Activated T-helper 2 cell treated with anti-CD3 and anti-CD28 coated beads, Interferon-gamma antibody, Interleukin-2, Interleukin-4, amounts not matched to agents 10 μg/mL and 5 μg/mL and 100 μg/mL, durations not matched to agents 14 hours and 24 hours and 36 hours (primary cell): Measurements from ENCODE around the gene TMC6. TPM values are rescaled to one million over a fixed set of nuclear protein-coding genes. Genes with fewer than 3 reads are reported as not detected.

Source experiments
- DNase-seq: peaks from one replicate; pipeline ENCODE4 v3.0.0; 2021; ENCODE audit warnings: low spot score
- H3K27ac Mint-ChIP-seq: one replicate; pipeline ENCODE4 v1.8.0; 2021; ENCODE audit warnings: mixed read lengths
- H3K27me3 Mint-ChIP-seq: one replicate; pipeline ENCODE4 v1.8.0; 2021; ENCODE audit warnings: low read depth, mixed read lengths
- H3K36me3 Mint-ChIP-seq: one replicate; pipeline ENCODE4 v1.8.0; 2021; ENCODE audit warnings: low read depth, mixed read lengths
- H3K4me1 Mint-ChIP-seq: one replicate; pipeline ENCODE4 v1.8.0; 2021; ENCODE audit warnings: low read depth, mixed read lengths
- H3K4me3 Mint-ChIP-seq: one replicate; pipeline ENCODE4 v1.8.0; 2021; ENCODE audit warnings: low read depth, mild to moderate bottlenecking, moderate library complexity, mixed read lengths
- H3K9me3 Mint-ChIP-seq: one replicate; pipeline ENCODE4 v1.8.0; 2021; ENCODE audit warnings: mixed read lengths
- intact Hi-C: fragments of 100-400 bp; cut with micrococcal nuclease; formaldehyde crosslinking; loops from one replicate; pipeline ENCODE4 v1.15.1; 2023
- total RNA-seq: library from RNA; stranded (reverse); gene quantifications from 2 replicates; pipeline ENCODE4 v1.2.3, GENCODE V29; 2022

TMC6 gene
- total RNA-seq, 1 donor from 2014 or later: 240 TPM

- no peak overlapping the region for H3K4me3 Mint-ChIP-seq
- intact Hi-C loops: no loop called here
- H3K36me3 Mint-ChIP-seq: peaks cover 70% of the 10 kb centered on the region
- peaks cover 56% of the 10 kb centered on the region for H3K4me1 Mint-ChIP-seq
- no peaks in the 10 kb centered on the region for H3K9me3 Mint-ChIP-seq
- peak overlapping the region; percentile 50 for H3K27ac Mint-ChIP-seq
- no peaks in the 10 kb centered on the region for H3K27me3 Mint-ChIP-seq
- DNase-seq: no peak
These were observed 7.4 kb upstream of the TMC6 start for GRCh38 chr17:78135858-78136500.

DNA sequence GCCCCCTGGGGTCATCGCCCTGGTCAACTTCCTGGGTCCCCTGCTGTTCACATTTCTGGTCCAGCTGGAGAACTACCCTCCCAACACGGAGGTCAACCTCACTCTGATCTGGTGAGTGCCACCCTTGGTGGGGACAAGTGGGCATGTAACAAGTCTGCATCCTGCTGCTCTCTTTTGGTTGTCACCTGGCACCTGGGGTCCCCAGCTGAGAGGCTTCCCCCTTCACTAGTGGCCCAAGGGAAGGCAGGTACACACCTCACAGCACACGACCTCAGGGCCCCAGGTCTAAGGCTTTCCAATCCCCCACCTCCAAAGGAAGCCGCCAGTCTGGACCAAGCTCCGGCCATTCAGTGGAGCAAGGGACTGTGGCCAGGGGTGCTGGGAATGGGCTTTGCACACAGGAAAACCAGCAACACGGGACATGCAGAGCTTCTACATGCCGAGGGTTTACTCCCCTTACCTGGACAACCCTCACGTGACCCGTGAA lies 6.4 kb upstream of the TMC6 start:
- Mint-ChIP-seq H3K27me3 (no peaks in the 10 kb centered on the region), H3K36me3 (peaks cover 71% of the 10 kb centered on the region), H3K9me3 (no peaks in the 10 kb centered on the region), H3K27ac (no peak overlapping the region), H3K4me3 (no peak overlapping the region), H3K4me1 (peaks cover 54% of the 10 kb centered on the region)
- no peak for DNase-seq
- intact Hi-C loops: loop anchor here (1.0 to 5.0 kb wide), 3 partner anchors 22 to 222 kb away; no protein-coding TSS in a partner anchor

DNA sequence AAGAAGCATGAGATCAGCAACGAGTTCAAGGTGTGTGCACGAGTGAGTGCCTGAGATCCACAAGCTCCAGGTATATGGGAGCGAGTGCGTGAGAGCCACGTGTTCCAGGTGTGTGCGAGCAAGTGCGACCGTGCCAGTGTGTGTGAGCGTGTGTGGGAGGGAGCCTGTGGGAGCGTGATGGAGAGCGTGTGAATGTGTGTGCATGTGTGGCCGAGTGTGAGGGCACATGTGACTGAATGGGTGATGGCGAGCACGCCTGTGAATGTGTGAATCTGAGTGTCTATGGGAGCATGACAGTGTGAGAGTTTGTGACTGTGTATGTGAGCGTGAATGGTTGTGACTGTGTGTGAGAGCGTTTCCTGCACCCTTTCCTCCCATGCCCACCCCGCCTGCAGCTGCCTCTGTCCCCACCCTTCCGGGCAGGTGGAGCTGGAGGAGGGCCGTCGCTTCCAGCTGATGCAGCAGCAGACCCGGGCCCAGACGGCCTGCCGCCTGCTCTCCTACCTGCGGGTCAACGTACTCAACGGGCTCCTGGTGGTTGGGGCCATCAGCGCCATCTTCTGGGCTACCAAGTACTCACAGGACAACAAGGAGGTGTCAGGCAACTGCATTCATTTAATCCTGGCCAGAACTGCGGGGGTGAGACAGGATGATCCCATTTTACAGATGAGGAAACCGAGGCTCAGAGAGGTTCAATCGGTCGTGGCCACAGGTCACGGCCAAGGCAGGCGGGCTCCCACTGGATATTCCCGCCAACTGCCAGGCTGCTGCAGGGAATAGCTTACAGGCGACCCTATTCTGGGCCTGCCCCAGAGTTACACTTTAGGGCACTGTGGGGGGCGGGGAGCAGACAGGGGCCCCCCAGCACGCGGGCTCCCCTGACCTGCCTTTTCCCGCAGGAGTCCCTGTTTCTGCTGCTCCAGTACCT lies 5.7 kb upstream of the TMC6 start:
- intact Hi-C loops: loop anchor here (1.0 to 5.0 kb wide), 3 partner anchors 21 to 223 kb away; no protein-coding TSS in a partner anchor
- Mint-ChIP-seq H3K4me1 (peaks cover 57% of the 10 kb centered on the region), H3K27me3 (no peaks in the 10 kb centered on the region), H3K4me3 (peak overlapping the region; percentile 75), H3K36me3 (peaks cover 69% of the 10 kb centered on the region), H3K9me3 (no peaks in the 10 kb centered on the region), H3K27ac (peak overlapping the region; percentile 54)
- DNase-seq: peak; percentile 80

GRCh38 chr17:78133179-78133951 lies 4.8 kb upstream of the TMC6 start:
- intact Hi-C loops: loop anchor here (5.0 kb wide), 2 partner anchors 44 to 224 kb away; no protein-coding TSS in a partner anchor
- DNase-seq: no peak
- H3K27me3 Mint-ChIP-seq: no peaks in the 10 kb centered on the region
- peak overlapping the region; percentile 75 for H3K4me3 Mint-ChIP-seq
- peaks cover 57% of the 10 kb centered on the region for H3K4me1 Mint-ChIP-seq
- peaks cover 63% of the 10 kb centered on the region for H3K36me3 Mint-ChIP-seq
- H3K27ac Mint-ChIP-seq: peak overlapping the region; percentile 54
- no peaks in the 10 kb centered on the region for H3K9me3 Mint-ChIP-seq

DNA sequence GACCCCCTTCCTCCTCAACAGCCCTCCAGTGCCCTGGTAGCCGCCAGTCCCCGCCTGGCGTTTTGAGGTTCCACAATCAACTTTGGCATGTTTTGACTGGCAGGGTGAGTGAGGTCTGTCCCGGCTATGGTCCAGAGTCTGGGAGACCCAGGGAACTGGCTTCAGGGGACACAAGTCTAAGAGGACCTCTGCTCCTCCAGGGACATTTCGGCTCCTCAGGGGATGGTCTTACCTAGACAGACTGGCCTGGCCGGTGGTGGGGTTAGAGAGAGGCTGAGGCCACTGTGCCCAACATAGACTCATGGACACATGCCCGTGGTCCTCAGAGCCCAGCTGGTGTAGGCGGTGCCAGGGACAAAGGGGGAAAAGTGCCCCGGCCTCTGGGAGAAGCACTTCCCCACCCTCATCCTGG lies 4.2 kb upstream of the TMC6 start:
- peak overlapping the region; percentile 52 for H3K27ac Mint-ChIP-seq
- no peaks in the 10 kb centered on the region for H3K9me3 Mint-ChIP-seq
- no peaks in the 10 kb centered on the region for H3K27me3 Mint-ChIP-seq
- peaks cover 63% of the 10 kb centered on the region for H3K36me3 Mint-ChIP-seq
- peak overlapping the region; percentile 75 for H3K4me3 Mint-ChIP-seq
- no peak for DNase-seq
- H3K4me1 Mint-ChIP-seq: peaks cover 57% of the 10 kb centered on the region
- intact Hi-C loops: loop anchor here (5.0 kb wide), 2 partner anchors 45 to 225 kb away; no protein-coding TSS in a partner anchor

DNA sequence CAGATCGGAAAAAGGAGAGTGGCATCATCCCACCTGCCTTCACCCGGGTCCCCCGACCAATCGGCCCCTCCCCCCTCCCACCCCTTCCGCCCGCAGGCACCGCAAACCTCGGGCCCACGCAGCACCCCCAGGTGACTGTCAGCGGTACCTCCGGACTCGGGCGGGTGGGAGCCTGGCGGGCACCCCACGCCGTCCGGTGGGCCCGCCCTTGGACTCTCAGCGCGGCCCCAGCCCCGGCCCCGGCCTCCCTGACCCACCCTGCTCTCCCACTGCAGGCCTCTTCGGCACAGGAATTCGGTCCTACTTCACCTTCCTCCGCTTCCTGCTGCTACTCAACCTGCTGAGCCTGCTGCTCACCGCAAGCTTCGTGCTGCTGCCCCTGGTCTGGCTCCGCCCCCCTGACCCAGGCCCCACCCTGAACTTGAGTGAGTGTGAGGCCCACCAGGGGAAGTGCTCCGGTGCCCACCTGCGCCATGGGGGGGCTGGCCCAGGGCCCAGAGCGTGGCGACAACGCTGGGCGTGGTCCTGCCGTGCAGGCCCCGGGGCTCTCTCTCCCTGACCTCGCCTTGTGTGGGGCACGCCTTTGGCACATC lies 3.6 kb upstream of the TMC6 start:
- intact Hi-C loops: loop anchor here (5.0 kb wide), 2 partner anchors 45 to 225 kb away; no protein-coding TSS in a partner anchor
- peaks cover 60% of the 10 kb centered on the region for H3K36me3 Mint-ChIP-seq
- peak overlapping the region; percentile 53 for H3K27ac Mint-ChIP-seq

DNA sequence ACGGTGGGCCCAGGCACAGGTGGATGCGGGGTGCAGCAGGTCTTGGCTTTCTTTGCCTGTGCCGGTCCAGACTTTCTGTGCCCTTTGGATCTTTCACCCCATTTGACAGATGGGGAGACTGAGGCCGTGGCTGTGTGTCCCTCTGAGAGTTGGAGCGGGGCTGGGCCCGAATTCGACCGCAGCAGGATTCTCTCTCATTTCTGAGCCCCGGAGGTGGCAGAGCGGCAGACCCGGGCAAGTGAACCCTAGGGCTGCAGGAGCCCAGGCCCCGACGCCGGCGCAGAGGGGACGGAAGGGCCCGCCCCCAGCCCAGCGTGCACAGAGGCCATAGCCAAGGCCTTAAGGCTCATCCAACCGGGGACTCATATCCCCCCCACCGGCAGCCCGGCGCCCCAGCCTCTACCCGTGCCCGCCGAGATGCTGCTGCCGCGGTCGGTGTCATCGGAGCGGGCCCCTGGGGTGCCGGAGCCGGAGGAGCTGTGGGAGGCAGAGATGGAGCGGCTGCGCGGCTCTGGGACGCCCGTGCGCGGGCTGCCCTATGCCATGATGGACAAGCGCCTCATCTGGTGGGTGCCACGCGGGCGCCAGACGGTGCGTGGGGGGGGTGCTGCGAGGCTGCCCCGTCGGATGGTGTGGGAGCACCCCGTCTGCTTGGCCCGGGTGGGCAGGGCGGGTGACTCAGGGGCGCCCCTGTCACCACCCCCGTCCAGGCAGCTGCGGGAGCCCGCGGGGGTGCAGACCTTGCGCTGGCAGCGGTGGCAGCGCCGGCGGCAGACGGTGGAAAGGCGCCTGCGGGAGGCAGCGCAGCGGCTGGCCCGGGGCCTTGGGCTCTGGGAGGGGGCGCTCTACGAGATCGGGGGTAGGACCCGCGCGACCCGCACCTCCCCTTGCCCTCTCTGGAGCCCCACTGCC lies 2.9 kb upstream of the TMC6 start:
- Mint-ChIP-seq H3K9me3 (no peaks in the 10 kb centered on the region), H3K27ac (peak overlapping the region; percentile 98), H3K4me1 (peaks cover 46% of the 10 kb centered on the region), H3K36me3 (peaks cover 56% of the 10 kb centered on the region), H3K27me3 (no peaks in the 10 kb centered on the region), H3K4me3 (peak overlapping the region; percentile 90)
- DNase-seq: no peak
- intact Hi-C loops: loop anchor here (5.0 kb wide), 2 partner anchors 46 to 226 kb away; no protein-coding TSS in a partner anchor

More for the DNA sequence above, 3.6 kb upstream of the TMC6 start:
- Mint-ChIP-seq H3K9me3 (no peaks in the 10 kb centered on the region), H3K27me3 (no peaks in the 10 kb centered on the region), H3K4me3 (peak overlapping the region; percentile 75), H3K4me1 (peaks cover 52% of the 10 kb centered on the region)
- peak; percentile 71 for DNase-seq

DNA sequence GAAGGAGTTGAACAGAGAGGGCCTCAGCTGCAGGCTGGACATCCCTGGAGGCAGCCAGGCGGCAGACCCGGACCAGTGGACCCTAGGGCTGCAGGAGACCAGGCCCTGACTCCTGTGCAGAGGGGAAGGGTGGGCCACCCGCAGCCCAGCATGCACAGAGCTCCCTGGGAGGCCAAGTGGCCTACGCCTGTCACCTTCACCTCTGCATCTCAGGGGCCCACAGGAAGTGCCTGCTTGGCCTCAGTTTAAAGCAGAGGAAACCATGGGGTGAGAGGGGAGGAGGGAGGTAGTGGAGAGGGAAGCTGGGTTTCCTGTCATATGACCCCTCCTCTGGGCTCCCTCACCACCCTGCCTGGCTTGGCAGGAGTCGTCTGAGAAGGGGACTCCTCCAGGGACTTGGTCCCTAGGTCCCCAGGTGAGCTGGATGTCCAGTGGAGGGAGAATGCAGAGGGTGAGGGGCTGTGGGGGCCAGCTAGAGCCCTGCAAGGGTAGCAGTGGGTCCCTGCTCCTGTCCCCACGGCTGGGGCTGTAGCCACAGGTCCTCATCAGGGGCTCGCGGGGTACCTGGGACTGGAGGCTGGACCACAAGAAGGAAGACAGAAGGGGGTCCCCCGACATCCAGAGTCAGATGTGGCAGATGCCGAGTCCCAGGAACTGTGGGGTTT lies 2.0 kb upstream of the TMC6 start, which contains the start of gene TMC8:
Gene TMC8 (plus strand): TSS at position 335 of the 665 bp plus-strand sequence. CDS start 818 bp downstream, outside the sequence.
- no peaks in the 10 kb centered on the region for H3K27me3 Mint-ChIP-seq
- intact Hi-C loops: loop anchor here (1.0 to 5.0 kb wide), 3 partner anchors 9 to 227 kb away; no protein-coding TSS in a partner anchor
- peak within 1 kb of the TSS; percentile 90 for H3K4me3 Mint-ChIP-seq
- peak within 1 kb of the TSS; percentile 98 for H3K27ac Mint-ChIP-seq
- no peaks in the 10 kb centered on the region for H3K9me3 Mint-ChIP-seq
- peak; percentile 81 for DNase-seq
- peaks cover 43% of the 10 kb centered on the region for H3K4me1 Mint-ChIP-seq
- peaks cover 55% of the 10 kb centered on the region for H3K36me3 Mint-ChIP-seq

GRCh38 chr17:78130090-78130436 lies 1.5 kb upstream of the TMC6 start:
- Mint-ChIP-seq H3K36me3 (peaks cover 50% of the 10 kb centered on the region), H3K27me3 (no peaks in the 10 kb centered on the region), H3K9me3 (no peaks in the 10 kb centered on the region), H3K4me1 (peaks cover 42% of the 10 kb centered on the region), H3K4me3 (peak overlapping the region; percentile 90), H3K27ac (peak overlapping the region; percentile 98)
- intact Hi-C loops: loop anchor here (1.0 to 5.0 kb wide), 3 partner anchors 9 to 227 kb away; no protein-coding TSS in a partner anchor
- DNase-seq: no peak

DNA sequence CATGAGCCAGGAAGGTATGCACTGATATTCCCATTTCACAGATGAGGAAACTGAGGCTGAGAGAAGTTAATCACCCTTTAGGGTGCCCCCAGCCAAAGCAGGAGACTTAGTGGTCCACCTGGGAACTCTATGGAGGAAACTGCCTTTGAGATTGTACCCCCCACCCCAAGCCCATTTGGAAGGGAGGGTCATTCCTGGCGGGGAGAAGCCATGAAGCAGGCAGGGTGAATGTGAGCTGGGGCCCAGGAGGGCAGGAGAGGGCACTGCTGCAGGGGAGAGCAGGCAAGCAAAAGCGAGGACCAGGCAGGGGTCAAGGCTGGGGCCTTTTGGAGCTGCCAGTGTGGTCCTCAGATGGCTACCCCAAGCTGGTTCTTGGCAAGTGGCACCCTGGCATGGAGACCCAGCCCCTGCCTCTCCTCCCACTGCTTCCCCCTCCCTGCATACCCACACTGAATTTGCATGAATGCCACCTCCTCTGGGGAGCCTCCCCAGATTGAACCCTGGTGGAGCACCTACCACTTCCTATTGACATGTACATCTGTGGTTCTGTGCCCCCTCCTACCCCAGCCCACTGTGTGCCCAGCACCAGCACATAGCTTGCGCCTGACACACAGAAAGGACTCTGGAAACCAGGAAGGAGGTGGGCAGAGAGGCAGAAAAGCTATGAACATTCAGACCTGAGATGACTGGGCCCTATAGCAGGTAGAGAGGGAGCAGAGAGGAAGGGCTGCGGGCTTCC lies 965 bp upstream of the TMC6 start:
- peaks cover 40% of the 10 kb centered on the region for H3K4me1 Mint-ChIP-seq
- intact Hi-C loops: loop anchor here (1.0 to 10.0 kb wide), 6 partner anchors 8 to 1395 kb away; partner anchors contain the start of genes MFSD11 and SRSF2
- peak overlapping the region; percentile 98 for H3K27ac Mint-ChIP-seq
- no peak for DNase-seq
- H3K4me3 Mint-ChIP-seq: peak overlapping the region; percentile 91
- peaks cover 45% of the 10 kb centered on the region for H3K36me3 Mint-ChIP-seq
- no peaks in the 10 kb centered on the region for H3K27me3 Mint-ChIP-seq
- no peaks in the 10 kb centered on the region for H3K9me3 Mint-ChIP-seq
